Activated T-cell treated with anti-CD3 and anti-CD28 coated beads for 1 hour (primary cell): ENCODE results near the gene ARFGAP1.

Experiments
- DNase-seq: peaks from one replicate; pipeline ENCODE4 v3.0.0-alpha.2; 2020; ENCODE audit warnings: low read depth

The ARFGAP1 gene

GRCh38 chr20:63319164-63320040 lies 46.8 kb downstream of the ARFGAP1 start:
- DNase-seq: no peak

GRCh38 chr20:63320041-63320511 lies 47.5 kb downstream of the ARFGAP1 start:
- no peak for DNase-seq

- no peak for DNase-seq
These were observed 48.1 kb downstream of the ARFGAP1 start for GRCh38 chr20:63320616-63321147.

- no peak for DNase-seq
These were observed 48.7 kb downstream of the ARFGAP1 start for GRCh38 chr20:63321148-63321831.

- DNase-seq: no peak
These were observed 49.7 kb downstream of the ARFGAP1 start for GRCh38 chr20:63322146-63322932.

- DNase-seq: no peak
These were observed 50.3 kb downstream of the ARFGAP1 start for GRCh38 chr20:63322933-63323273.

- no peak for DNase-seq
These were observed 50.9 kb downstream of the ARFGAP1 start for GRCh38 chr20:63323357-63323981.

- no peak for DNase-seq
These were observed 52.4 kb downstream of the ARFGAP1 start for GRCh38 chr20:63325021-63325471.

- DNase-seq: no peak
These were observed 53.1 kb downstream of the ARFGAP1 start for GRCh38 chr20:63325554-63326313.

GRCh38 chr20:63326314-63327230 lies 54.0 kb downstream of the ARFGAP1 start:
- DNase-seq: no peak

GRCh38 chr20:63327231-63327745 lies 54.7 kb downstream of the ARFGAP1 start:
- no peak for DNase-seq

GRCh38 chr20:63328026-63328700 lies 55.5 kb downstream of the ARFGAP1 start:
- DNase-seq: no peak

GRCh38 chr20:63328718-63329275 lies 56.2 kb downstream of the ARFGAP1 start:
- DNase-seq: no peak

- no peak for DNase-seq
These were observed 56.9 kb downstream of the ARFGAP1 start for GRCh38 chr20:63329331-63330083.

GRCh38 chr20:63330084-63330760 lies 57.6 kb downstream of the ARFGAP1 start:
- DNase-seq: no peak

GRCh38 chr20:63330940-63331339 lies 58.3 kb downstream of the ARFGAP1 start:
- DNase-seq: no peak

- no peak for DNase-seq
These were observed 59.3 kb downstream of the ARFGAP1 start for GRCh38 chr20:63331741-63332400.
